ENCODE measurements around the gene PITPNC1. TPM values are rescaled to one million over a fixed set of nuclear protein-coding genes. Genes with fewer than 3 reads are reported as not detected.

PITPNC1 gene
- total RNA-seq, 1 donor from 2014 or later, result 18.4 TPM

- DNase-seq (ENCODE audit: low read depth), result no peak
- TF ChIP-seq CTCF (conservative IDR thresholded peaks at IDR 0.05; ENCODE audit: low read depth, low read length), result no peak
- no peak overlapping the region for H3K4me3 ChIP-seq (ENCODE audit: low read depth, low read length)
Measured at GRCh38 chr17:67680445-67681224, 303.6 kb downstream of the PITPNC1 start.

- H3K4me3 ChIP-seq (ENCODE audit: low read depth, low read length), result no peak overlapping the region
- no peak for TF ChIP-seq CTCF (conservative IDR thresholded peaks at IDR 0.05; ENCODE audit: low read depth, low read length)
- DNase-seq (ENCODE audit: low read depth), result no peak
Measured at GRCh38 chr17:67682196-67682595, 305.1 kb downstream of the PITPNC1 start.

GRCh38 chr17:67685351-67685750, 308.3 kb downstream of the PITPNC1 start:
- H3K4me3 ChIP-seq (ENCODE audit: low read depth, low read length), result no peak overlapping the region
- TF ChIP-seq CTCF (conservative IDR thresholded peaks at IDR 0.05; ENCODE audit: low read depth, low read length), result no peak
- DNase-seq (ENCODE audit: low read depth), result no peak

GRCh38 chr17:67686241-67686640, 309.2 kb downstream of the PITPNC1 start:
- H3K4me3 ChIP-seq (ENCODE audit: low read depth, low read length), result no peak overlapping the region
- no peak for TF ChIP-seq CTCF (conservative IDR thresholded peaks at IDR 0.05; ENCODE audit: low read depth, low read length)
- no peak for DNase-seq (ENCODE audit: low read depth)

- TF ChIP-seq CTCF (conservative IDR thresholded peaks at IDR 0.05; ENCODE audit: low read depth, low read length), result no peak
- no peak overlapping the region for H3K4me3 ChIP-seq (ENCODE audit: low read depth, low read length)
- DNase-seq (ENCODE audit: low read depth), result no peak
Measured at GRCh38 chr17:67687511-67687910, 310.4 kb downstream of the PITPNC1 start.

- H3K4me3 ChIP-seq (ENCODE audit: low read depth, low read length), result no peak overlapping the region
- peak; percentile 15 for DNase-seq (ENCODE audit: low read depth)
- peak; percentile 75 for TF ChIP-seq CTCF (conservative IDR thresholded peaks at IDR 0.05; ENCODE audit: low read depth, low read length)
Measured at GRCh38 chr17:67689534-67690177, 312.6 kb downstream of the PITPNC1 start.
